Measurements from ENCODE around the gene SERPINB1. TPM values are rescaled to one million over a fixed set of nuclear protein-coding genes. Genes with fewer than 3 reads are reported as not detected.
"Not testable (repeated sequence)": the region's sequence is repeated elsewhere in the genome, so short reads cannot be mapped to it uniquely, and the experiment has no call there.

The SERPINB1 gene
- total RNA-seq, 1 donor from 2014 or later, result 7.2 TPM

DNA sequence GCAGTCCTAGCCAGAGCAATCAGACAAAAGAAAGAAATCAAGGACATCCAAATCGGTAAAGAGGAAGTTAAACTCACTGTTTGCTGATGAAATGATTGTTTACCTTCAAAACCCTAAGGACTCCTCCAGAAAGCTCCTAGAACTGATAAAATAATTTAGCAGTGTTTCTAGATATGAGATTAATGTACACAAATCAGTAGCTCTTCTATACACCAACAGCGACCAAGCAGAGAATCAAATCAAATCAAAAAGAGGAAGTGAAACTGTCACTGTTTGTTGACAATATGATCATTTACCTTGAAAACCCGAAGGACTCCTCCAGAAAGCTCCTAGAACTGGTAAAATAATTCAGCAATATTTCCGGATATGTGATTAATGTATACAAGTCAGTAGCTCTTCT lies 39.8 kb upstream of the SERPINB1 start:
- Mint-ChIP-seq H3K4me3 (no peak overlapping the region), H3K27ac (ENCODE audit: unreplicated experiment) (no peak overlapping the region), H3K4me1 (peaks cover 17% of the 10 kb centered on the region), H3K9me3 (peaks cover 8% of the 10 kb centered on the region), H3K27me3 (ENCODE audit: low read depth) (peaks cover 12% of the 10 kb centered on the region), H3K36me3 (ENCODE audit: low read depth) (peaks cover 2% of the 10 kb centered on the region)
- no peak for DNase-seq (ENCODE audit: low read depth, low spot score)
- no peak for TF ChIP-seq CTCF (conservative IDR thresholded peaks at IDR 0.05)

DNA sequence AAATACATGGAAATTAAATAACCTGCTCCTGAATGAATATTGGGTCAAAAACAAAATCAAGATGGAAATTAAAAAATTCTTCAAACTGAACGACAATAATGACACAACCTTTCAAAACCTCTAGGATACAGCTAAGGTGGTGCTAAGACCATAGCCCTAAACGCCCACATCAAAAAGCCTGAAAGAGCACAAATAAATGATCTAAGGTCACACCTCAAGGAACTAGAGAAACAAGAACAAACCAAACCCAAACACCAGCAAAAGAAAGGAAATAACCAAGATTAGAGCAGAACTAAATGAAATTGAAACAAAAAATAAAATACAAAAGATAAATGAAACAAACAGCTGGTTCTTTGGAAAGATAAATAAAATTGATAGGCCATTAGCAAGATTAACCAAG lies 38.5 kb upstream of the SERPINB1 start:
- H3K36me3 Mint-ChIP-seq (ENCODE audit: low read depth); DNase-seq (ENCODE audit: low read depth, low spot score); H3K27ac Mint-ChIP-seq (ENCODE audit: unreplicated experiment); H3K9me3 Mint-ChIP-seq; H3K4me3 Mint-ChIP-seq: not testable (repeated sequence)
- Mint-ChIP-seq H3K27me3 (ENCODE audit: low read depth) (peaks cover 18% of the 10 kb centered on the region), H3K4me1 (peaks cover 21% of the 10 kb centered on the region)

DNA sequence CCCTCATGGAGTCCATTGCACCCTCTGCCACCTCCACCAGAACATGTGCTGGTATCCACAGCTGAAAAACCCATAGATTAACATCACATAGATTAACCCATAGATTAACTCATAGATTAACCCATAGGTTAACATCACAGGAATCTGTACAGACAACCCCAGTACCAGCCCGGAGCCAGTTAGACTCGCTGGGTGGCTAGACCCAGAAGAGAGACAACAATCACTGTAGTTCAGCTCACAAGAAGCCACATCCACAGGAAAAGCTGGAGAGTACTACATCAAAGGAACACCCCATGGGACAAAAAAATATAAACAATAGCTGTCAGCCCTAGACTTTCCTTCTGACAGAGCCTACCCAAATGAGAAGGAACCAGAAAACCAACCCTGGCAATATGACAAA lies 36.3 kb upstream of the SERPINB1 start:
- DNase-seq (ENCODE audit: low read depth, low spot score), result no peak
- Mint-ChIP-seq H3K36me3 (ENCODE audit: low read depth) (peaks cover 2% of the 10 kb centered on the region), H3K27ac (ENCODE audit: unreplicated experiment) (no peak overlapping the region), H3K4me1 (peaks cover 21% of the 10 kb centered on the region), H3K27me3 (ENCODE audit: low read depth) (peaks cover 37% of the 10 kb centered on the region), H3K9me3 (peaks cover 8% of the 10 kb centered on the region), H3K4me3 (peak overlapping the region; percentile 39)
- TF ChIP-seq CTCF (conservative IDR thresholded peaks at IDR 0.05), result no peak

GRCh38 chr6:2877057-2877882 lies 35.6 kb upstream of the SERPINB1 start:
- no peak for DNase-seq (ENCODE audit: low read depth, low spot score)
- no peak overlapping the region for H3K27ac Mint-ChIP-seq (ENCODE audit: unreplicated experiment)
- H3K4me1 Mint-ChIP-seq, result peaks cover 21% of the 10 kb centered on the region
- peaks cover 2% of the 10 kb centered on the region for H3K36me3 Mint-ChIP-seq (ENCODE audit: low read depth)
- H3K27me3 Mint-ChIP-seq (ENCODE audit: low read depth), result peaks cover 42% of the 10 kb centered on the region
- H3K4me3 Mint-ChIP-seq, result peak overlapping the region; percentile 39
- peaks cover 8% of the 10 kb centered on the region for H3K9me3 Mint-ChIP-seq
- no peak for TF ChIP-seq CTCF (conservative IDR thresholded peaks at IDR 0.05)

- peaks cover 2% of the 10 kb centered on the region for H3K36me3 Mint-ChIP-seq (ENCODE audit: low read depth)
- H3K4me3 Mint-ChIP-seq, result peak overlapping the region; percentile 91
- H3K27me3 Mint-ChIP-seq (ENCODE audit: low read depth), result peaks cover 43% of the 10 kb centered on the region
- peaks cover 6% of the 10 kb centered on the region for H3K9me3 Mint-ChIP-seq
- TF ChIP-seq CTCF (conservative IDR thresholded peaks at IDR 0.05), result no peak
- peak; percentile 12 for DNase-seq (ENCODE audit: low read depth, low spot score)
- H3K4me1 Mint-ChIP-seq, result peaks cover 21% of the 10 kb centered on the region
- H3K27ac Mint-ChIP-seq (ENCODE audit: unreplicated experiment), result peak overlapping the region; percentile 2
Measured at GRCh38 chr6:2876210-2877056, 34.8 kb upstream of the SERPINB1 start.

All from neural crest cell (in vitro differentiated cells).